Ishikawa (cell line): ENCODE results near the gene INTS6L.

Source experiments
- CEBPB ChIP-seq: IDR thresholded peaks from 2 replicates; pipeline ENCODE4 v1.6.1; 2012
- CREB1 ChIP-seq: IDR thresholded peaks from 2 replicates; pipeline ENCODE4 v1.6.1; 2012; ENCODE audit warnings: low read depth
- EP300 ChIP-seq: IDR thresholded peaks from 2 replicates; pipeline ENCODE4 v1.6.1; 2012; ENCODE audit warnings: borderline replicate concordance
- FOXM1 ChIP-seq: IDR thresholded peaks from 2 replicates; pipeline ENCODE4 v1.6.1; 2012; ENCODE audit warnings: low read depth, borderline replicate concordance
- RAD21 ChIP-seq: IDR thresholded peaks from 2 replicates; pipeline ENCODE4 v1.6.1; 2012; ENCODE audit warnings: low read depth
- TAF1 ChIP-seq: IDR thresholded peaks from 2 replicates; pipeline ENCODE4 v1.6.1; 2012; ENCODE audit warnings: low read depth, mild to moderate bottlenecking
- YY1 ChIP-seq: IDR thresholded peaks from 2 replicates; pipeline ENCODE4 v1.6.1; 2012; ENCODE audit warnings: low read depth
- ZBTB7A ChIP-seq: IDR thresholded peaks from 2 replicates; pipeline ENCODE4 v1.6.1; 2012; ENCODE audit warnings: low read depth
- TF ChIP-seq, protein P1 (sequence below): IDR thresholded peaks from 2 replicates; pipeline ENCODE4 v1.6.1; 2012

DNA sequence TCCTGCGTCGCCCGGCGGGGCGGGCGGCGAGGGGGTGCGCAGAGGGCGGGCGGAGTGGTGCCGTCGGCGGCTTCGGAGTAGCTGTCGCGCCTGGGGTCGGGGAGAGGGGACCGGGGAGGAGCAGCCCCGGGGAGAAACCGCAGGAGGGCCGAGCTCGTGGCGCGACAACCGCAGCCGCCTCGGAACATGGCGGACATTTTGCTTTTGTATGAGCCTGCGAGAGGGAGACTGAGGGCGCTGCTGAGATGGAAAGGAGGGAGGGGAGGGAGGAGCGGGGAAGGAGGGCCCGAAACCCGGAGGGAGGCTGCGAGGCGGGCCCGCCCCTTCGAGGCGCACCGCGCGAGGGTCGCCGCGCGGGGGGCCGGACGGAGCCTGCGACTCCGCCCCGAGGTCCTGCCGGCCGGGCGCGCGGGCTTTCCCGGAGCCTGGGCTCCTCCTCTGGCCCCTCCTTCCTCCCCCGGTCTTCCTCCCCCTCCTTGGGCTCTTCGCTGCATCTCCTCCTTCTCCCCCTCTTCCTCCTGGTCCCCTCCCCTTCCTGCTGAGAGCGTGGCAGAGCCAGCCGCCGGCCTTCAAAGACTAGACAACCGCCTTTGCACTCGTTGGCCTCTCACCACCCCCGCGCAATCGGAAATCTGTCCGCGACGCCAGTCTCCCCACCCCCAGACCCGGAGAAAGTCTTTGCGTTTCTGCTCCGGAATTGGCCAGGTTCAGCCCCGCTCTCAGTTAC, 1.1 kb downstream of the INTS6L start:
- TF ChIP-seq TAF1 (no peak; the same call in 1 of the 2 replicates), YY1 (peak; percentile 56; the same call in 1 of the 2 replicates), CREB1 (no peak), EP300 (no peak), FOXM1 (no peak), ZBTB7A (no peak), RAD21 (no peak), CEBPB (no peak)
- TF ChIP-seq, protein P1, sequence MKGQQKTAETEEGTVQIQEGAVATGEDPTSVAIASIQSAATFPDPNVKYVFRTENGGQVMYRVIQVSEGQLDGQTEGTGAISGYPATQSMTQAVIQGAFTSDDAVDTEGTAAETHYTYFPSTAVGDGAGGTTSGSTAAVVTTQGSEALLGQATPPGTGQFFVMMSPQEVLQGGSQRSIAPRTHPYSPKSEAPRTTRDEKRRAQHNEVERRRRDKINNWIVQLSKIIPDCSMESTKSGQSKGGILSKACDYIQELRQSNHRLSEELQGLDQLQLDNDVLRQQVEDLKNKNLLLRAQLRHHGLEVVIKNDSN = no peak
